ENCODE measurements around the gene COL27A1.

GRCh38 chr9:114321759-114322158, 166.4 kb downstream of the COL27A1 start:
- no peak for TF ChIP-seq POLR2AphosphoS5 (IDR thresholded peaks at IDR 0.05; ENCODE audit: insufficient read depth, low read depth, low read length)
- no peak for TF ChIP-seq CTCF (IDR thresholded peaks at IDR 0.05; ENCODE audit: extremely low read depth in 1 of 2, insufficient read depth in 1 of 2, low read depth in 1 of 2, low read length in 2 of 2)

Measured in endothelial cell of umbilical vein (primary cell).